ENCODE results near the gene MACROH2A1. TPM values are rescaled to one million over a fixed set of nuclear protein-coding genes. Genes with fewer than 3 reads are reported as not detected.

Gene MACROH2A1
- total RNA-seq, 1 donor from 2014 or later, result 215 TPM

DNA sequence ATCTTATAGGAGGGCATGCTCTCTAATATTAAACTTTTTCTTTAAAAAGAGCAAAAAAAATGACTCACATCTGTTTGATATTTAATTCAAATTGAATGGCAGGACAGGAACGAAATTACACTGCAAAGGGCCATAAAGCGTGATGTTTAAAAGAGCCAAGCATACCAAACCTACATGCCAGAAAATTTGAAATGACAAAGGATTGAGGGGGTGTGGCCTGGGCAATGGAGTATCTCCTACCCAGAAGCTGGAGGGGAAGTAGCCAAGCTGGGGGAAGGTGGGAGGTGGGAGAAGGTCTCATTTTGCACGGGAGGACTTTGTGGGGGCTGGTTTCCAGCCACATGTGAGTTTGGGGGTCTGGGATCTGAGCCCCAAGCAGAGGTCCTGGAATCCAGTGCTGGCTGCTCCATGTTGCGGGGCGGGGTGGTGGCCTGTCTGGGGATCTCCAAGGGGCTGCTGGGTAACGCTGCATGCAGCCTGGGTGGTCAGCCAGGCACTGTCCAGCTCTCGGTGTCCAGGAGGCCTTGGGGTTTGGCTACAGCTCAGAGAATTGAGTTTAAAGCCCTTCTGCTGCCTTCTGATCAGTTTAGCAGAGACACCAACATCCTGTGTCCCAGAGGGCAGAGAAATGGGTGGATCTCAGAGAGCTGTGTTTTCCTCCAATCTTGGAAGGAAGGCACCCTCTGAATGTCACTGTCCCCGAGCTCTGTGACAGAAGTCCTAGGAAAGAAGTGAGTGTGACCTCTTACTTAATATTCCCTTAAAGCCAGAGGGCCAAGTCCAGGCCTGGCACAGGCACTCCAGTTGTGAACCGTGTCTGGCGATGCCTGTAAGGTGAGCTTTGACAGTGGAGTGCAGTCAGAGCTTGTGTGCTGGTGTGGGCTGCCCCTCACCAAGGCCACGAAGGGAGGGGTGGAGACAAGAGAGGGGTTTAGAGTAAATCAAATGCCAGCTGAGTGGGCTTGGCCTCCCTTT is 40.5 kb upstream of the MACROH2A1 start:
- H3K27ac Mint-ChIP-seq (ENCODE audit: unreplicated experiment), result no peak overlapping the region
- H3K9me3 Mint-ChIP-seq (ENCODE audit: unreplicated experiment), result no peaks in the 10 kb centered on the region
- peaks cover 4% of the 10 kb centered on the region for H3K27me3 Mint-ChIP-seq (ENCODE audit: unreplicated experiment)
- no peaks in the 10 kb centered on the region for H3K36me3 Mint-ChIP-seq (ENCODE audit: unreplicated experiment)
- TF ChIP-seq, protein P1, sequence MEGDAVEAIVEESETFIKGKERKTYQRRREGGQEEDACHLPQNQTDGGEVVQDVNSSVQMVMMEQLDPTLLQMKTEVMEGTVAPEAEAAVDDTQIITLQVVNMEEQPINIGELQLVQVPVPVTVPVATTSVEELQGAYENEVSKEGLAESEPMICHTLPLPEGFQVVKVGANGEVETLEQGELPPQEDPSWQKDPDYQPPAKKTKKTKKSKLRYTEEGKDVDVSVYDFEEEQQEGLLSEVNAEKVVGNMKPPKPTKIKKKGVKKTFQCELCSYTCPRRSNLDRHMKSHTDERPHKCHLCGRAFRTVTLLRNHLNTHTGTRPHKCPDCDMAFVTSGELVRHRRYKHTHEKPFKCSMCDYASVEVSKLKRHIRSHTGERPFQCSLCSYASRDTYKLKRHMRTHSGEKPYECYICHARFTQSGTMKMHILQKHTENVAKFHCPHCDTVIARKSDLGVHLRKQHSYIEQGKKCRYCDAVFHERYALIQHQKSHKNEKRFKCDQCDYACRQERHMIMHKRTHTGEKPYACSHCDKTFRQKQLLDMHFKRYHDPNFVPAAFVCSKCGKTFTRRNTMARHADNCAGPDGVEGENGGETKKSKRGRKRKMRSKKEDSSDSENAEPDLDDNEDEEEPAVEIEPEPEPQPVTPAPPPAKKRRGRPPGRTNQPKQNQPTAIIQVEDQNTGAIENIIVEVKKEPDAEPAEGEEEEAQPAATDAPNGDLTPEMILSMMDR (IDR thresholded peaks at IDR 0.05; ENCODE audit: partially characterized antibody, unreplicated experiment), result no peak
- H3K4me1 Mint-ChIP-seq (ENCODE audit: low read depth, unreplicated experiment), result peaks cover 13% of the 10 kb centered on the region
- no peak overlapping the region for H3K4me3 Mint-ChIP-seq (ENCODE audit: unreplicated experiment)
- DNase-seq, result no peak

DNA sequence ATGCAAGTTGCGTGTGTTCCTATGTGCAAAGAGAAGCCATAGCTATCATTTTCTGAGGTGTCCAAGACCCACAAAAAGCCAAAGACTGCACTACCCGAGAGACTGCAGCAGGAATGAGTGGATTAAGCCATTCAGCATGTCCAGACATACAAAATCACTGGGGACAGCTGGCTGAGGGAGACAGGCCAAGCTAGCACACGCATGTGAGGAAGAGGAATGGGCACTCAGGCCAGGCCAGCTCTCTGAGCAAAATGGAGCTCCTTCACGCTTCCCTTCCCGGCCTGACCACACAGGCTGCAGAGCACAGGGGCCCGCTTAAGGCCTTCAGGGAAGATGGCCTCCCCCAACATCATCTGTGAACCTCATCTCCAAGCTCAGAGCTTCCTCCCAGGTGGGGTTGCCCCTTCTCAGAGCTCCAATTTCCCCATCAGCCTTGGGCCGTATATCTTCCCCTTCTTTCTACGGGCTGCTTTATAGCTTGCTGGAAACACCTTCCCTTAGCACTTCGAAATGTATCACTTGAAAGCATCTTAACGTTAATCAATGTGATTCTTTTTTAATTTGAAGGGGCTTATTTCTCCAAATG is 39.7 kb upstream of the MACROH2A1 start:
- Mint-ChIP-seq H3K27me3 (ENCODE audit: unreplicated experiment) (peaks cover 4% of the 10 kb centered on the region), H3K9me3 (ENCODE audit: unreplicated experiment) (no peaks in the 10 kb centered on the region), H3K27ac (ENCODE audit: unreplicated experiment) (no peak overlapping the region), H3K36me3 (ENCODE audit: unreplicated experiment) (no peaks in the 10 kb centered on the region), H3K4me3 (ENCODE audit: unreplicated experiment) (no peak overlapping the region), H3K4me1 (ENCODE audit: low read depth, unreplicated experiment) (peaks cover 10% of the 10 kb centered on the region)
- DNase-seq, result no peak
- TF ChIP-seq, protein P1 (IDR thresholded peaks at IDR 0.05; ENCODE audit: partially characterized antibody, unreplicated experiment), result no peak

DNA sequence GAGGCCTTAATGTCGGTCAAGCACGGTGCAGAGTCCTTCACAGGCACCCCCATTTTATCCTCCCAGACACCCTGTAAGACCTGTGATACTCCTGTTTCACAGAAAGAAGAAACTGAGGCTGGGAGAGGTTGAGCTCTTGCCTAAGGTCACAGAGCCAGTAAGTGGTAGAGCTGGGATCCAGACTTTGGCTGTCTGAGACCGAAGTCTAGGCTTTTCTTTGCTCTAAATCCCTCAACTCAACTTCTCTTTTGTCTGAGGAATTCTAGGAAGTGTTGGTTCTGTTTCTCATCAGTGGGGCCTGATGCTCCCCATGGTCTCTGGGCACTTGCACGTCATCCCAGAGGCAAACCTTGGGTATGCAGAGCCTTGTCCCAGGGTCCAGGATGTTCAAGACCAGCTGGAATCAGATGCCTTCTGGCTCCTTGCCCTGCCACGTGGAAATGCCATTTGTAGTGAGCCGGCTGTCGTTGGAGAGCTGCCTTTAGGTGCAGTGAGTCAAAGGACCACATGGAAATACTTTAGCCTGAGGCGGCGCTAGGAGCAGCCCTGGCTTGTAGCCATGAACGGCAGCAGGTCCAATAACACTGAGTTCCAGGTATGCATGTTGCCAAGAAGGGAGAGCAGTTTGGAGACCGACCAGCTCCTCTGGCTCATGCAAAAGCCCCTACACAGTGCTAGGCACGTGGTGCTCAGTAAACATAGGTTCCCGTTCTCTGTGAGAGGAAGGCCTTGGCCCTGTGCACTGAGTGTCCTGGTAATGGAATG is 38.9 kb upstream of the MACROH2A1 start:
- no peaks in the 10 kb centered on the region for H3K36me3 Mint-ChIP-seq (ENCODE audit: unreplicated experiment)
- no peaks in the 10 kb centered on the region for H3K9me3 Mint-ChIP-seq (ENCODE audit: unreplicated experiment)
- H3K27me3 Mint-ChIP-seq (ENCODE audit: unreplicated experiment), result peaks cover 4% of the 10 kb centered on the region
- H3K4me1 Mint-ChIP-seq (ENCODE audit: low read depth, unreplicated experiment), result peaks cover 9% of the 10 kb centered on the region
- no peak overlapping the region for H3K27ac Mint-ChIP-seq (ENCODE audit: unreplicated experiment)
- no peak overlapping the region for H3K4me3 Mint-ChIP-seq (ENCODE audit: unreplicated experiment)
- no peak for DNase-seq
- TF ChIP-seq, protein P1 (IDR thresholded peaks at IDR 0.05; ENCODE audit: partially characterized antibody, unreplicated experiment), result no peak

DNA sequence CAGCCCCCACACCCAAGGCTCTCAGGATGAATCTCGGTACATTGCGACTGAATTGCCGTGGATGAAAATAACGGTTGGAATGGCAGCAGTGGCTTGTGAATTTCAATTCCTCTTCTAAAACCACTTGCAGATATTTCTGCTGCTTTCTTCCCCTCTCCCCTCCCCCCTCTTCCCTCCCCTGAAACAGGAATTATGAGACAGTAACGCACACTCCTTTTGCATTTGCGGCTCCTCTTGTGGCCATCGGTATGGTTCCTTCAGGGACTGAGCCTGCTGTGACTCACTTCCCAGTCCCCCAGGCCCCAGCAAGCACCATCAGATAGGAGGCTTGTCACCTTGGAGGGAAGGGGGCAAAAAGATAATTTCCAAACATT is 38.4 kb upstream of the MACROH2A1 start:
- Mint-ChIP-seq H3K4me3 (ENCODE audit: unreplicated experiment) (no peak overlapping the region), H3K27ac (ENCODE audit: unreplicated experiment) (no peak overlapping the region), H3K9me3 (ENCODE audit: unreplicated experiment) (no peaks in the 10 kb centered on the region), H3K27me3 (ENCODE audit: unreplicated experiment) (peaks cover 4% of the 10 kb centered on the region), H3K4me1 (ENCODE audit: low read depth, unreplicated experiment) (peaks cover 8% of the 10 kb centered on the region), H3K36me3 (ENCODE audit: unreplicated experiment) (no peaks in the 10 kb centered on the region)
- TF ChIP-seq, protein P1 (IDR thresholded peaks at IDR 0.05; ENCODE audit: partially characterized antibody, unreplicated experiment), result no peak
- DNase-seq, result no peak

Measured in glutamatergic neuron (in vitro differentiated cells).